GM12878 (cell line): Measurements from ENCODE around the gene WDR18.

Experiments used
- CBFB ChIP-seq: IDR thresholded peaks from 2 replicates; pipeline ENCODE4 v1.6.1; 2016; ENCODE audit warnings: antibody characterized with exemption, low read depth
- EP300 ChIP-seq, 2 experiments: fragments of 150-350 bp in 1 of 2; IDR thresholded peaks; 2 replicates each; pipeline ENCODE4 v1.6.1; 2011 to 2012; ENCODE audit warnings: low read depth in 2 of 2, low read length in 2 of 2, borderline replicate concordance in 1 of 2, improper control_type of control experiment in 1 of 2, inconsistent platforms in 1 of 2; ENCODE audit not compliant: control insufficient read depth in 1 of 2
- EZH2 ChIP-seq: IDR thresholded peaks from 2 replicates; pipeline ENCODE4 v1.6.1; 2012; ENCODE audit warnings: low read depth, mild to moderate bottlenecking, control low read depth, inconsistent platforms, low read length, borderline replicate concordance; ENCODE audit not compliant: control insufficient read depth
- HDAC6 ChIP-seq: fragments of 200-600 bp; sonication (generic); IDR thresholded peaks from one replicate; pipeline ENCODE4 v1.8.0; 2017; ENCODE audit warnings: antibody characterized with exemption; ENCODE audit not compliant: unreplicated experiment
- JUND ChIP-seq: IDR thresholded peaks from 2 replicates; pipeline ENCODE4 v1.6.1; 2012; ENCODE audit warnings: low read depth, mild to moderate bottlenecking, low read length, improper control_type of control experiment, moderate library complexity
- KLF5 ChIP-seq: fragments of 450-650 bp; IDR thresholded peaks from 2 replicates; pipeline ENCODE4 v1.6.1; 2014; ENCODE audit warnings: mild to moderate bottlenecking; ENCODE audit not compliant: partially characterized antibody
- POLR2A ChIP-seq: IDR thresholded peaks from 2 replicates; pipeline ENCODE4 v1.6.1; 2011; ENCODE audit warnings: low read depth, mild to moderate bottlenecking, low read length
- POLR2AphosphoS5 ChIP-seq: IDR thresholded peaks from 2 replicates; pipeline ENCODE4 v1.6.1; 2011; ENCODE audit warnings: mild to moderate bottlenecking, low read length, inconsistent platforms
- PRDM15 ChIP-seq: fragments of 450-650 bp; formaldehyde crosslinking; IDR thresholded peaks from 2 replicates; pipeline ENCODE4 v1.4.0; 2020; ENCODE audit warnings: mild to moderate bottlenecking, moderate library complexity
- RFX5 ChIP-seq: IDR thresholded peaks from 2 replicates; pipeline ENCODE4 v1.6.1; 2011; ENCODE audit warnings: low read depth, low read length, improper control_type of control experiment
- SRF ChIP-seq, 2 experiments: IDR thresholded peaks; 2 replicates each; pipeline ENCODE4 v1.6.1; 2011; ENCODE audit warnings: low read depth in 2 of 2, low read length in 2 of 2, mild to moderate bottlenecking in 1 of 2, moderate library complexity in 1 of 2
- YY1 ChIP-seq: IDR thresholded peaks from 2 replicates; pipeline ENCODE4 v1.6.1; 2011; ENCODE audit warnings: low read depth, mild to moderate bottlenecking, low read length
- TF ChIP-seq, protein P1 (sequence below), 3 experiments: IDR thresholded peaks in 2 of 3; conservative IDR thresholded peaks in 1 of 3; 2 replicates each; pipeline ENCODE4 v1.5.1; 2011; ENCODE audit warnings: low read depth in 3 of 3, low read length in 3 of 3, mild to moderate bottlenecking in 3 of 3, control low read depth in 2 of 3, moderate library complexity in 2 of 3, inconsistent platforms in 1 of 3, mixed read lengths in 1 of 3; ENCODE audit not compliant: control insufficient read depth in 2 of 3, insufficient read depth in 1 of 3; ENCODE audit errors: extremely low read depth in 1 of 3

- TF ChIP-seq, protein P1, sequence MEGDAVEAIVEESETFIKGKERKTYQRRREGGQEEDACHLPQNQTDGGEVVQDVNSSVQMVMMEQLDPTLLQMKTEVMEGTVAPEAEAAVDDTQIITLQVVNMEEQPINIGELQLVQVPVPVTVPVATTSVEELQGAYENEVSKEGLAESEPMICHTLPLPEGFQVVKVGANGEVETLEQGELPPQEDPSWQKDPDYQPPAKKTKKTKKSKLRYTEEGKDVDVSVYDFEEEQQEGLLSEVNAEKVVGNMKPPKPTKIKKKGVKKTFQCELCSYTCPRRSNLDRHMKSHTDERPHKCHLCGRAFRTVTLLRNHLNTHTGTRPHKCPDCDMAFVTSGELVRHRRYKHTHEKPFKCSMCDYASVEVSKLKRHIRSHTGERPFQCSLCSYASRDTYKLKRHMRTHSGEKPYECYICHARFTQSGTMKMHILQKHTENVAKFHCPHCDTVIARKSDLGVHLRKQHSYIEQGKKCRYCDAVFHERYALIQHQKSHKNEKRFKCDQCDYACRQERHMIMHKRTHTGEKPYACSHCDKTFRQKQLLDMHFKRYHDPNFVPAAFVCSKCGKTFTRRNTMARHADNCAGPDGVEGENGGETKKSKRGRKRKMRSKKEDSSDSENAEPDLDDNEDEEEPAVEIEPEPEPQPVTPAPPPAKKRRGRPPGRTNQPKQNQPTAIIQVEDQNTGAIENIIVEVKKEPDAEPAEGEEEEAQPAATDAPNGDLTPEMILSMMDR (IDR thresholded peaks at IDR 0.05 in 2 of 3, conservative IDR thresholded peaks at IDR 0.05 in 1 of 3; ENCODE audit: control insufficient read depth in 2 of 3, extremely low read depth in 1 of 3, insufficient read depth in 1 of 3, low read depth in 3 of 3, low read length in 3 of 3), result no peak
- TF ChIP-seq SRF (IDR thresholded peaks at IDR 0.05; ENCODE audit: low read depth in 2 of 2, low read length in 2 of 2), result no peak
- no peak for TF ChIP-seq POLR2AphosphoS5
- TF ChIP-seq EP300 (IDR thresholded peaks at IDR 0.05; ENCODE audit: borderline replicate concordance in 1 of 2, control insufficient read depth in 1 of 2, low read depth in 2 of 2, low read length in 2 of 2), result no peak
- TF ChIP-seq POLR2A, result peak; percentile 64
- TF ChIP-seq RFX5, result no peak
- no peak for TF ChIP-seq EZH2
- TF ChIP-seq PRDM15 (CRISPR knock-in tag), result no peak
- no peak for TF ChIP-seq KLF5
- TF ChIP-seq CBFB, result no peak
- no peak for TF ChIP-seq JUND
- TF ChIP-seq YY1, result no peak
- TF ChIP-seq HDAC6, result no peak
Observed at GRCh38 chr19:993831-994393, 9.8 kb downstream of the WDR18 start.
